GM18507 (cell line): ENCODE data around the gene LPAR2.
"Not testable (repeated sequence)": the region's sequence is repeated elsewhere in the genome, so short reads cannot be mapped to it uniquely, and the experiment has no call there.

ENCODE experiments used
- DNase-seq: peaks from one replicate; pipeline ENCODE4 v3.0.0; 2011; ENCODE audit warnings: low read depth; ENCODE audit not compliant: insufficient read length; ENCODE audit errors: extremely low spot score
- FAIRE-seq: peaks from 2 replicates; lab custom pipeline; 2011; peaks lifted over from hg19 to GRCh38; lab: Jason Lieb, UNC

The LPAR2 gene

DNA sequence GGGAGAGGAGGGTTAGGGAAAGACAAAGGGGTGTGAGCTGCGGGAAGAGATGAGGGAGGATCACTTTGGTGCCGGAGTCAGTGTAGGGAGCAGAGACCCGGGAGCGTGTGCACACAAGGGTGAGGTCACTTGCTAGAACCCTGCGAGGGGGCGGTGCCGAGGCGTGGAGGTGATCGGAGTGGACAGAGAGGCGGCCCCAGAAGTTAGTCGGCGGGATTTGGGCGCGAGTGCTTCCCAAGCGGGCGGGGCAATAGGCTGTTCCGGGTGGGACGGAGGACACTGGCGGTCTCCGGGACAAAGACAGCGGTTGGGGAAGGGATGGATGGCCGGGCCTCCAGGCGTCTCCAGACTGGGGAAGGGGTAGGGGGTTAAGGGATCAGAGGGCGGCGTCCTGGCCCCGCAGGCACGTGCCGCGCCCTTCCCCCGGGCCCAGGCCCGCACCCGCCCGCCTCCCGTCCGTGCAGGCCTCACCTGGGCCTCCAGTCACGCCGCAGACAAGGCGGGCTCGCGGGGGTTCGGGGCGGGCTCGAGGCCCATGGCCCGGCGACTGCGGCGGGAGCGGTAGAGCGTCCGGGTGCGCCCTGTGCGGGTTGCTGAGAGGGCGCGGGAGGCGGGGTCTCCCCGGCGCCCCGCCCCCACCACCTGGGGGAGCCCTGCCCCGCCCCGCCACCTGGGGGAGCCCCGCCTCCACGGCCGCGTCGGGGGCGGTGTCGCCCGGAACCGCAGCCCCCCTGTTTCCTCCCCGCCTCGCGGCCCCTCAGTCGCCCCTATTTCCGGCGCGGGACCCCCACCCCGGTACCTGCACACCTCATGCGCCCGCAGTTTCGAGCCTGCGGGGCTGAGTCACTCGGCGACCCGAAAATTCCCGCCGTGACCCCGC, at the start of gene LPAR2:
TSS of gene LPAR2 (minus strand) at position 600 of the 880 bp plus-strand sequence. CDS start 945 bp downstream, outside the sequence.
- DNase-seq (peak; percentile 87), FAIRE-seq (peak; percentile 15)

DNA sequence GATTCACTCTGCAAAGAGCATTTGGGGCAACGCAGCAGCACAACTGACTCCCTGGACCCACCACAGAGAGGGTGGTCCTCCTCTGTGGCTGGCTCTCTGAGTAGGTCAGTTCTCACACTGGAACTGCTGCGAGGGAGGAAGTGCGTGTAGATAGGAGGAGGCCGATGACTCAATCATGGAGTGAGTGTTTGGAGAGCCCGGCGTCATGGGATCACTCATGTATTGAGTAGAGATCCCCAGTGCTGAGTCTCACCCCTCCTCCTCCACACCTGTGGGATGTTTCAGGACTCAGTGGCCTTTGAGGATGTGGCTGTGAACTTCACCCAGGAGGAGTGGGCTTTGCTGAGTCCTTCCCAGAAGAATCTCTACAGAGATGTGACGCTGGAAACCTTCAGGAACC, 49.6 kb upstream of the LPAR2 start:
- FAIRE-seq: no peak

GRCh38 chr19:19674315-19674714, 46.3 kb upstream of the LPAR2 start:
- FAIRE-seq (no peak), DNase-seq (no peak)

More for the DNA sequence above, 49.6 kb upstream of the LPAR2 start:
- DNase-seq: no peak

- FAIRE-seq (no peak), DNase-seq (no peak)
These were observed 44.8 kb upstream of the LPAR2 start for GRCh38 chr19:19672816-19673215.

- no peak for DNase-seq
- no peak for FAIRE-seq
These were observed 42.1 kb upstream of the LPAR2 start for GRCh38 chr19:19670070-19670551.

GRCh38 chr19:19668230-19669012, 40.4 kb upstream of the LPAR2 start, which contains the start of gene ZNF101:
TSS of gene ZNF101 (plus strand) at chr19:19668839. CDS start at chr19:19668964, 125 bp downstream.
- FAIRE-seq (peak; percentile 96), DNase-seq (peak; percentile 80)

DNA sequence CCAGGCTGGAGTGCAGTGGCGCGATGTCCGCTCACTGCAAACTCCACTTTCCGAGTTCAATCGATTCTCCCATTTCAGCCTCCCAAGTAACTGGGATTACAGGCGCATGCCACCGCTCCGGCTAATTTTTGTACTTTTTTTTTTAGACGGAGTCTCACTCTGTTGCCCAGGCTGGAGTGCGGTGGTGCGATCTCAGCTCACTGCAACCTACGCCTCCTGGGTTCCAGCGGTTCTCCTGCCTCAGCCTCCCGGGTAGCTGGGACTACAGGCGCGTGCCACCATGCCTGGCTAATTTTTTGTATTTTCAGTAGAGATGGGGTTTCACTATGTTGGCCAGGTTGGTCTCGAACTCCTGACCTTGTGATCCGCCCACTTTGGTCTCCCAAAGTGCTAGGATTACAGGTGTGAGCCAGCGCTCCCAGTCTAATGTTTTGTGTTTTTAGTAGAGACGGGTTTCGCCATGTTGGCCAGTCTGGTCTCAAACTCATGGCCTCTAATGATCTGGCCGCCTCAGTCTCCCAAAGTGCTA, 37.5 kb upstream of the LPAR2 start:
- not testable (repeated sequence) for DNase-seq, FAIRE-seq

- peak; percentile 94 for FAIRE-seq
- peak; percentile 64 for DNase-seq
These were observed 35.5 kb upstream of the LPAR2 start, which contains the start of gene ATP13A1 for GRCh38 chr19:19663256-19664120. TSS of gene ATP13A1 (minus strand) at chr19:19663676. CDS start at chr19:19663666, 10 bp downstream.

DNA sequence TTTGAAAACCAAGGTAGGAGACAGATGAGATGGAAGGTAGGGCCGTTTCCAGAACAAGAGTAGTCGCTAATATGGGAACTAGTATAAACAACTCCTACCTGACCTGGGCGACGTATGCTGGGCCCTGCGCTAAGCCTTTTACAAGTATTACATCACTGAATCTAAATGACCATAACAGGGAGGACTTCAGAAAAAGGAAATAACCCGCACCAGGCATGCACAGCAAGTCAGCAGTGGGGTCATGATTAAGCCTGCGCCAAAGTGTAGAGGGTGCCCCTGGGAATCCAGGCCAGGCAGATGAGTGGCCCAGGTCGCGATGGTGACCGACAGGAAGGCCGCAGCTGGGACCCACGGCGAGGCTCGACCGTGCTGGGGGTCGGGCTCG, 34.8 kb upstream of the LPAR2 start:
- FAIRE-seq: no peak
- DNase-seq: no peak

GRCh38 chr19:19662344-19662743, 34.3 kb upstream of the LPAR2 start:
- FAIRE-seq: no peak
- DNase-seq: no peak

DNA sequence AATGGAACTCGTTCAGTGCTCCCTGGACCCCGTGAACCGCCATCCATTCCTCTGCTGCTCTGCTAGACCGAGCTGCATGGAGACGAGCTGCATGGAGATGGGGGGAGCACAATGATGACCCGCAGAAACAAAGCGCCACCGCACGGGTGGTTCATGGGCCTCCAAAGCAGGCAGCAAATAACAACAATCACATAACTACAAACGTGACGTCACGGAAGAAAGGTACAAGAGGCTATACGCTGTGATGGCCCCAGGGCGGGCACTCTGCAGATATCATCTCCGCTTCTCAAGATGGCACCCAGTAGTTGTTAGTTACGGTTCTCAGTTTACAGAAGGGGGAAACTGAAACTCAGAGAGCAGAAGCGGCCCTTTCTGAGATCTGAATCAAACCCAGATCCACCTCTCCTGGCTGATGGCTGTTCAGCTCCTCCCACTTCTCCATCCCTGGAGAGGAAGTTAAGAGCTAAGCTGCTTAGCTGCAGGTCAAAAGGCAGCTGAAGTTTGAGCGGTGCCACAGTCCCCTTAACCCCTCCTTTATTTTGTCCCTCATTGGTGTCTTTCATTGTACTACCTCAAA, 33.7 kb upstream of the LPAR2 start:
- DNase-seq (no peak), FAIRE-seq (peak; percentile 98)

- DNase-seq (no peak), FAIRE-seq (no peak)
These were observed 33.2 kb upstream of the LPAR2 start for GRCh38 chr19:19661141-19661674.

DNA sequence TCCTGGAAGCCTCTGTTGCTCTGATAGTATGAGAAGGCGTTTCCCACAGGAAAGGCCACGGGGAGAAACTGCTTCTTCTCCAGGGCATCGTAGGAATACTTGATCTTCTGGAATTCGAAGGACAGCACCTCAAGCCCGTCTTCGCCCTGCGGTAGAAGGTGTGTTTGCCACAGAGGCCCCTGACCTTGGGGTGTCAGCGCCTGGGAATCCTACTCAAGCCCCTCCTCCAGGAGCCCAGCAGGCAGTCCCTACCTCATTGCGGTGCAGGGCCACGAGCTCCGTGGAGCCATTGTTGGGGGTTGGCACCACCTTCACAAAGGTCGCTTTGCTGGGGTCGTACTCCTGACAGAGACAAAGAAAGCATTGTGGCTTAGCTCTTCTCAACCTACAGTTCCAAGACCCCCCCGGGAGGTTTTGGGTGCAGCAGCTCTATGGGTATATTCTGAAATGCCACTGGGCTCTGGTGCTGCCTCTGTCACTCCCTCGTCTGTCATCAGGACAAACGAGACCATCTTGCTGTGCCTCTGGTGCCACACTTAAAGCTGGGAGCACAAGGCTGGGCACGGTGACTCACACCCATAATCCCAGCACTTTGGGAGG, 31.7 kb upstream of the LPAR2 start:
- DNase-seq (no peak), FAIRE-seq (no peak)

DNA sequence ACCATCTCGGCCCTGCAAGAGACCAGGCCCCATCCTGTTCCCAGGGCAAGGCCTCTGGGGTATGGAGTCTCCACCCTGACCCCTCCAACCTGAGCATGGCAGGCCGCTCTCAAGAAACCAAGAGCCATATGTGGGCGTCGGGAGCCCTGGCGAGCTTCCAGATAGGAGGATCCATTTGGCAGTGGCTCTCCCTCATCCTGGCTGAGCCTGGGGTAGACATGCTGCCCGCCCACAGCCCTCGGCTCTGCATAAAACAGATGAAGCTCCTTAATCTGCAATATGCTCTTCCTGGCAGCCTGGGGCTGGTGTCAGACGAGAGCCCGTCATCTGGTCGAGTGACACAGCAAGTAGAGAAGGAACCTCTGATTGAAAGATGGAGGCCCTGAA, 29.4 kb upstream of the LPAR2 start:
- DNase-seq: no peak
- FAIRE-seq: no peak

GRCh38 chr19:19656451-19657396, 28.7 kb upstream of the LPAR2 start:
- no peak for FAIRE-seq
- DNase-seq: no peak

- DNase-seq: no peak
- no peak for FAIRE-seq
These were observed 27.8 kb upstream of the LPAR2 start for GRCh38 chr19:19655641-19656343.
